NCI-H774 (cell line): ENCODE results near the gene TRIM29.

ENCODE experiments used
- DNase-seq: peaks from one replicate; lab custom pipeline; 2025; lab: John Stamatoyannopoulos, UW

The TRIM29 gene

DNA sequence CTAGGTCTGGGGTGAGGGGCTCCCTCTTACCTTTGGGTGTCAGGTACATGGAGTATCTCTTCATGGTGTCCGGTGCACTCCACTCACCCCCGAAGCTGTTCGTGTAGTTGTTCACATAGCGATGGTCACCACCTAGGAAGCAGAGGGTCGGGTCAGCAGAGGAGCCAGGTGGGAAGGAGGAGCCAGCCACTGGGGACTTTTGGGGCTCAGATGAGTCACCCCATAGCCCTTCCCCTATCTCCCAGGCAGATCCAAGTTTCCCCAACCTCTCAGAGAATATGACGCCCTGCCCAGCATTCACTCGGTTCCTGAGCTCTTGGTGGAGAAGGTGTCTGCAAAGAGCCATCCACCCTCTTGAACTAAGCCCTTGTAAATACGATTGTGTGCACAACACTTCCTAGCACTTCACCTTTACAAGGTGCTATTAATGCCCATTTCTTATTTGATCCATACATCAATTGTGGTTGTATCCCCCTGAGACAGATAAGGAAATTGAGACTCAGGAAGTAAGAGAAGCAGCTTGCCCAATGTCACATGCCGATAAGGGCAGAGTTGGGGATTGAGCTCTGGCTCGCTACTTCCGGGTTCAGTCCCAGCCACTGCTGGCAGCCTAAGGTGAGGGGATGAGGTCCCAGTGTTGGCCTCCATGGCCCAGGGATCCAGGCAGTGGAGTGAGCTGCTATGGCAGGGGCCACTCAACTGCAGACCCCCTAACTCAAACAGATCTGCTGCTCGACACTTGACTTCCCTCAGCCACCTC is 14.8 kb downstream of the TRIM29 start:
- no peak for DNase-seq

DNA sequence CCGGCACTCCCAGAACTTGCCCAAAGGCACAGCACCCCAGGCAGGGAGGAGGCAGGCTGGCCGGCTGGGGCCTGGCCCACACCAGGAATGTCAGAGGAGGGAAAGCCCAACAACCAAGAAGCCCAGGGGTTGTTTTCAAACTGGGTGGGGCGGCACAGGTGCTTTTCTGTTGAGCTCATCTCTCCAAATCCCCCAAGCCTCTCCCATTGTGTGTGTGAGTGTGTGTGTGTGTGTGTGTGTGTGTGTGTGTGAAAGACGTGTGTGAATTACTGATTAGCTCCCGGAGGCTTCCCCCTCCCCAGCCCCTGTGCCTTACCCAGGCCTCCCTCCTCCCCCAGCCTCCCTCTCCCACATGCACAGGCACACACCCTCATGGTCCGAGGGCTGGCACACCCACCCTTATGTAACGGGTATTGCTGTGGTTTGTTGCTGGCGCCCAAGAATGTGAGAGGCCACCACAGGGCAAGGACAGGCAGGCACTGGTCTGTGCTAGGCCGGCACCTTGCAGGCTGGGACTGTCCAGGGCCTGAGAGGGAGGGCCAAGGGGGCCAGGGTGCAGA is 15.9 kb downstream of the TRIM29 start:
- no peak for DNase-seq

DNA sequence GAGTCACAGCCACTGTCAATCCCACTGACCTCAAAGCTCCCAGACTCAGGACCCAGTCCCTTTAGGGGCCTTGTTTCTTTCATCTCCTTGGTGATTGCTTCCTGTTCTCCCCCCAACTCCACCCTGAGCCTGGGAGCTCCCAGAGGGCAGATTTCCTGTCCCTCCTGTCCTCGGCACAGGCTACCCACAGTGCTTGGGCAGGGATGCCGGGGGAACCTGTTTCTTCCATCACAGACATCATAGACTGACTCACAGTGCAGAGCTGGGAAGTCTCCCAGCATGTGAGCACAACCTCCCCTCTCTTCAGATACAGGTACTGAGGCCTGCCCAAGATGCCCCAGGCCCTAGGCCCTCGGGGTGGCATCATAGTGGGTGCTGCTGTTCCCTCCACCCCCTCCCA is 16.6 kb downstream of the TRIM29 start:
- DNase-seq, result no peak

DNA sequence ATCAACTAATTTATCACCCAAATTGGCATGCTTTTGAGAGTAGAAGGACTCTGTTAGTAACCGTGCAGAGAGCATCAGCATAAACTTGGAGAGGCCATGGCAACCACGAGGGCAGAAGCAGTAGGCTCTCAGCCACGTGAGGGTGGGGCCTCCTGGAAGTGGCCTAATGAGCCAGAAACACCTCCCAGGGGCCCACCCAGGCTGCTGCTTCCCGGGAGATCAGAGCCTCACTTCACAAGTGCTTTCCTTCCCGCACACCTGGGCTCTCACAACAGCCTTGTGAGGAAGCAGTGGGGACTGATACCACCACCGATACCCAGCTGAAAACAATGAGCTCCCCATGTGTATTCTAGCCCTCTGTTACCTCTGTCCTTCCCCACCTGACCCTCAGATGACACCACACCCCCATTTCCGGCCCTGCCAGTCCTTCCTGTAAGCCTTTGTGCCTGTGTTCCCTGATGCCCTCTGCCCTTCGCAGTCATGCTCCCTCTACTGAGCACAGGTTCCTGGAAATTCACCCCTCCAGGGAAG is 17.0 kb downstream of the TRIM29 start:
- no peak for DNase-seq

DNA sequence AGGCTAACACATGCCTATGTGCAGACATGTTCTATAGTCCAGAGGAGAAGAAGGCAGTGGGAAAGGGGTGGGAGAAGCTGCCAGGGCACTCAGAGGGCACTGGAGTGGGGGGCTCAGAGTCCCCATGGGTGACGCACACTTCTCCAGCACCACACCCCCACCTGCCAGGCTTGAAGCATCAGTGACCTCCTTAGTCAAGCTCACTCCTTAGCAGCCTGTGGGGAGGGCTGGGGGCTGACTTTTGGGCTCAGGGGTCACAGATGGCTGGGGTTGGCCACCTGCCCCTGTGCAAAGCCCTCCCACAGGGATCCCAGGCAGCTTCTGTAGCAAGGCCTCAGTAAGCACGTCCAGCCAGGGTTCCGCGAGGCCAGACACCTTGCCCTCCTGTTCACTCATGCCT is 18.8 kb downstream of the TRIM29 start:
- DNase-seq, result no peak

DNA sequence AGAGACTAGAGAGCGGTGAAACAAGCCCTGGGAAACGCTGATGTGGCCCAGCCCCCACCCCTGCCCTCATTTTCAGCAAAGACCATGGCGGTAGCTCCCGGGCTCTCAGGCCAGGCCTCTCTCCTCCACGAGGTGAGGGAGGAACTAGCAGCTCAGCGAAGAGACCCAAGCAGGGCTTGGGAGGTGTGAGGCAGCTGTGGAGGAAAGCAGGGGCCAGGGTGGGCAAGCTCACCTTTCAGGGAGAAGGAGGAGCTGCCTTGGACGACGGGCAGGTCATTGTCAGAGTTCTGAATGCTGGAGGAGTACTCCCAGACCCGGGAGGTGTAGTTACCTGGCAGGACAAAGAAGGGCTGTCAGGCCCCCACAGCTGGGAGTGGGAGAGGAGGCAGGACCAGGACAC is 19.9 kb downstream of the TRIM29 start:
- no peak for DNase-seq

DNA sequence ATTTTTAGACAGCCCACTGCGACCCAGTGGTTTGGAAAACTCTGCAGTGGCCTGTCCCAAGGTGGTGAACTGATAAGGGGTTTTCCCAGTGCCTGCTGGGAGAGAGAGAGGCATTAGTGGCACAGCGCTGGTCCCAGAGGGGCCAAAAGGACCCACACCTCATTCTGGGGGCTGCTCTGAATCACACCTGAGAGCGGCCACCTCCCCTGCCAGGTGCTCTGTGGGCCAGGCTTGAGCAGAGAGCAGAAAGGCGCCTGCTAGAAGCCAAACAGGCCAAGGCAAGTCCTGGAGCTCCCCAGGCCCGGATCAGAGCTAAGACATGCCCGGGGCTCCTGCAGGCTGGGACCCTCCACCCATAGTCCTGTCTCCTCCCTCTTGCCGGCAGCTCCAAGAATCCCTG is 20.9 kb downstream of the TRIM29 start:
- DNase-seq, result no peak

DNA sequence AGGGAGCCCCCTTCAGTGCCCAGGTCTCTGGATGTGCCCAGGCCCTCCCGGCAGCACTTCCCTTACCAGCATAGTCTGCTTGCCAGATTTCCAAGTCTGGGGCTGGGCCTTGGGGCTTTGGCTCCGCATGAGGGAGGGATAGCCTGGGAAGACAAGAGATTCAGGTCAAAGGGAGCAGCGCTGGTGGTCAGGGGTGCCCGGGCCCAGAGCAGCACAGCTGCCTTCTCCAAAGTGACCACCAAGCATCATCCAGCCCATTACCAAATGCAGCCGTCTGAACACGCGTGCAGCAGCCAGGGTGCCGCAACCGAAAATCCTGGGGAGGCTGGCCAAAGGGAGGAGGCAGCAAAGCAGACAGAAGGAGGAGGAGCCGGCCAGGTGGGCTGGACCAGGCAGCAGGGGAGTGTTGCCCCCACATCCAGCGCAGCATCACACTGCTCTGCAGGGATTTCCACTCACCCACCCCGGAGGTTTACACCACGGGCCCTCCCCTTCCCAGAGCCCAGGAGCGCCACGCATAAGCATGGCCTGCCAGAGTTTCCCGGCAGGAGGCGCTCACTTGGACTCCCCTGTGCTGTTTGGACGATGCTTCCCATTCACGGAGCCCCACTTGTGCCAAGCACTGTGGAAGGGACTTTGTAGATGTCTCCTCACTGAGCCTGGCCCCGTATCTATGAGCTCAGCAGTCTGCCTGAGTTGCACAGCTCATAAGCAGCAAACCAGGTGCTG is 22.5 kb downstream of the TRIM29 start:
- DNase-seq, result no peak

DNA sequence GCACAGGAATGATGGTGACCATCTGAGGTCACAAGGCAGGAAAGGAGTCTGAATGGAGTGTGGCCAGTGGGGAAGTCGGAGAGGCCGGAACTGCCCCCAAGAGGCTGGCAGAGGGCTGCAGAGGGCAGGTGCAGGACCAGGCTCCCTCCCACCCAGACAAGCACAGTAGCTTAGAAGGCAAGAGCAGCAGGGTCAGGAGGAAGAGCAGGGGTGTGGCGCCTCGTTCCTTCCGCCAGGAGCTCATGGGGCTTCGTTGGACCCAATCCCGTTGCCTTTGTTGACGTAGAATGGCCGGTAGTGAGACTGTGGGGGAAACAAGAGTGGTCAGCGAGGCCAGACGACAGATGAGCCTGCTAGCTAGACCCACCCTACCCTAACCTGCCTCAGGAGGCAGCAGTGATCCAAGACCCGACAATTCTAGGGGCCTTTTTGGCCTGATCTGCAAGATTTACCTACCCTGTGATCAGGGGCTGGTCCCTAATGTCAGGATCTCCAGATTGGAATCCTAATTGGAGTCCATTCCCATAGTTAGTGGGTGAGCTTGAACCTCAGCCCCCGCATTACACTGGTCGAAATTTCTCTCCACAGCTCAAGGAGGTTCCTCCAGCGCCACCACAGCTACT is 25.6 kb downstream of the TRIM29 start:
- DNase-seq, result no peak

DNA sequence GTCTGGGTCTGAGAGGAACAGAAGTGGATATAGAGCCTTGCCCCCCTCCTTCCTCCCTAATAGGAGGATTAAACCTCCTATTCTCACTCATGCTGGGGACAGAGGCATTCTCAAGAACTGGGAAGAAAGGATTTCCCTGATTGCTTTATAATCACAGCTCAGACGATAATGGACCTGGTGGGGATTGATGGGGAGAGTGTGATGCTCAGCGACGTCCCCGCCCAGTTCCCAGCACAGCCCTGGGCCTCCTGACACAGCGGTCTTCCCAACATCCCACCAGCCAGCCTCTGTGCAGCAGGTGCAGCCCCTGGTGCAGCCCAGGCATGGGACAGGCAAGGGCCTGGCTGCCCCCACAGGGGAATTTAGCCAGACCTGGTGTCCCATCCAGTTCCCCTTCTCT is 28.4 kb downstream of the TRIM29 start:
- DNase-seq, result no peak

DNA sequence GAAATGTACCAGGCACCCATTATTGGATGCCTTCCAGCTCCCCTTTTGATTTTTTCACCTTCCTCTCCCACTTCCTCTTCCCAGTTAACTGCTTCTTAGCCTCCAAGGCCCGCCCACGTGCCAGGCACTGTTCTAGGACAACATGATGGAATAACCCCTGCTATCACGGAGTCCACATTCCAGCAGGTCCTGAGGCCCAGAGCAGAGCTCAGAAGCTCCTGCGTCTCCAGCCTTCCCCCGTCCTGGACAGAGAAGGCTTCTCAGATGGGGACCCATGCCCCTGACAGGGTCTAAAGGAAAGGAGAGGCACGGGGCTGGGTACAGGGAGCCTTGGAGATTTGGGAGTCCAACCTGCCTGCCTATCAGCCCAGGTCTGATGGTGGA is 29.1 kb downstream of the TRIM29 start:
- DNase-seq, result no peak

DNA sequence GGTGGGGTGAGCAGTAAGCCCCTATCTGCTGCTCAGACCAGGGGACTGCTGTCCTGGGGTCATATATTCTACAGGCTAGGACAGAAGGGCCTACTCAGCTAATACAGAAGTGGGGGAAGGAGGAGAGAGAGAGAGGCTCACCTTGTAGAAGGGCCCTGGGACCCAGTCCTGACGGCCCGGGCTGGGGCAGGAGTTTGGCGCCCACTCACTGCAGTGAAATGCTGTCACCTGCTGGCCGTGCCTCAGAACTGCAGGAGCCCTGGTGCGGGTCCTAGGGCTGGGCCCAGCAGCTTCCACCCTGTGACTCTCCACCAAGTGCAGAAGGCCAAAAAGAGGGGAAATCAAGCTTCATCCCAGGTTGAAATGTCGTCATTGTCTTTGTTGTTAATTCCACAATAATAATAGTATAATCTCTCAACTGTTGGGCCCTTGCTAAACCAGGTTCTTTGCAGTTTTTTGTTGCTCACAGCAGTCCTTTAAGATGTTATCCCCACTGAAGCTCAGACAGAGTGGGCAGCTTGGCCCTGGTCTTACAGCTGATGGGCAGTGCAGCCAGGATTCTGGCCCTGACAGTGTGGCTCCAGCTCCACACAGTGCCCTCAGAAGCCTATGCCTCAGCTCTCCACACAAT is 29.6 kb downstream of the TRIM29 start:
- DNase-seq, result peak; percentile 61

DNA sequence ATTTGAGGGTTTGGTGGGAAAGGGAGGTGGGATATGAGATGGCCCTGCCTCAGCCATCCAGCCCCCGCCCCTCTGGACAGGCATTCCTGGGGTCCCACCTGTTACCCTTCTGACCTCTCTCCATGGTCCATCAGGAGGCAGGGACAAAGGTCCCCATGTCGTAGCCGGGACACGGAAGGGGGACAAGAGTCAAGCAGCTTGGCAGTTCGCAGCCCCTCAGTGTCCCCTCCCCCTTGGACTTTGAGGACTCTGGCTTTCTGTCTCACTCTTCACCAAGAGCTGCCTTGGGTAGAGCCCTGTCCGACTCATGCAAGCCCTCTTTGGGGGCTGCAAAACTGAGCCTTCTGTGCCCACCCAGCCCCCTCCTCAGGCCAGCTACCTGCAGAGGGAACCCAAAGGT is 30.2 kb downstream of the TRIM29 start:
- DNase-seq, result no peak

DNA sequence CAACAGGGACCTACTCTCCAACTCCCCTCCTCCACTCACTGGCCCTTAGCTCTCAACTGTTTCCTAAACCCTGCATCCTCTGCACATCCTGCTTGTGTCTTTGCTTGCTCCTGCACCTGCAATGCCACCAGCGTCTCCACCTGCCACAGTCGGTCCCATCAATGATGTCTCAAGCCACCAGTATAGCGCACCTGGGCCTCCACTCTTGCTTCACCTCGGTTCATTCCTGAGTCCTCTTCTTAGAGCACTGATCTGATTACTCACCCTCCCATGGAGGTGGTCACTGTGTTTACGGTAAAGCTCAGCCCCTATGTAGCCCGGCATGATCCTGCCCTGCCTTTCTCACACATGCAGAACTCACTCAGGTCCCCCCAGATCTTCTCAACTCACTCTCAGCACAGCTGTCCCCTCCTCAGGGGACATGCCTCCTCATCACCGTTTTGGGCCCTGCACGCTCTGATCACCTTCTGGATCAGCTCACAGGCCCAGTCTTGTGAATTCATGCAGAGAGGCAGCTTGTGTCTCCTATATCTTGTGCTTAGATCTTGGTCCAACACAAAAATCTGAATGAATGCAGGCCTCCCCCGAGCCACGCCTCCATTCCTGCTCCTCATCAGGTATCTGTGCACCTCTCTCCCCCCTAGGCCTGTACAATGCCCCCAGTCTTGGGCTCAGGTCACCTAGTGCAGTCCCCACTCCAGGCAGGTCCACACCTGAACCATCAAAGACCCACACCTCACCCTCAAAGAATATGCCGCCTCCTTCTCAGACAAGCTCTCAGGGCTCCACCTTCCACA is 31.4 kb downstream of the TRIM29 start:
- no peak for DNase-seq

DNA sequence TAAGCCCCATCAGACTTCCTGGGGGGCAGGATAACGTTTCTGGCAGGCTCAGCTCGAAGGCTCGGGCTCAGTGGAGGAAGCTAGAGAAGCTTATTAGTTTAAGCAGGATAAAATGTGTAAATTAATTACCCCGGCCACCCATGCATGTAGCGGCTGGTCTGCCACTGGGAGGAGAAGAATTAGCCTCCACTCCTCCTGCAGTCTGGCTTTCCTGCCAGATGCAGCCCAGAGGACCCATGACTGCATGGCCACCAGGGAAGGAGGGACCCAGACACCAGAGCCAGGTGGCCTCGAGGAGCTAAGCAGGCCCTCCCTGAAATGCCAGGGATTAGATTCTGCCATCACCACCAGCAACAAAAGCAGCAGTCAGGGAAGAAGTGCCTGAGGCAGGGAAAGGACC is 32.3 kb downstream of the TRIM29 start:
- no peak for DNase-seq

DNA sequence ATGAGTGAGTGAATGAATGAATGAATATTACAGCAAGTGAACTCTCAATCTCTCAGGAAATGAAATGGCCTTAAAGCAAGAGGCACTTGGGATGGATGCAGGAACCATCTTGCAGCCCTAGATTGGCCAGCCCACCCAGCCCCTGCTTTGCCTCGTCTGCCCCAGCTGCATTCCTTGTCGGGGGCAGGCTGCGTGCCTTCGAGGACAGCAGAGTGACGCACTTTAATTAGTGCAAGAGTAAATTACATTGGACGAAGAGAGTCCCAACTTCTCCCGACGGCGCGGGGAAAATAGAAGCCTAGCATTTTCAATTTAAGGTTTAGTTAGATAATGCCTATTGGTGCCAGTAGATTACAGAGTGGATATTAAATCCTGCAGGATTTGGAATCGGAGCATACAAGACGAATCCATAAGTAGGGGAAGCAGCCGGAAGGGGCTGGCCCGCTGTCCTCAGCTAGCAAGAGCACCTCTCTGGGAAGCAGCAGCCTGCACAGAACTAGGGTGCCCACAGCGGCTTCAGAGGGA is 33.8 kb downstream of the TRIM29 start:
- DNase-seq, result no peak

DNA sequence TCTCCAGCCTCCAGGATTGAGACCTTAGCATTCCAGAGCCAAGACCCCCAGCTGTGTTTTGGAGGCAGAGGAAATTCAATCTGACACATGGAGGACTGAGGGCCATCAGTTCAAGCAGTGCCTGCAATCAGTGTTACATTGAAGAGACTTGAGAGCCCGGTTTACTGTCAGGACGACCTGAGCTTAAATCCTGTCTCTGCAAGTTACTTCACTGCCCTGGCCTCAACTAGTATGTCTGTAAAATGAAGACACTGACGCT is 35.1 kb downstream of the TRIM29 start:
- DNase-seq, result no peak

DNA sequence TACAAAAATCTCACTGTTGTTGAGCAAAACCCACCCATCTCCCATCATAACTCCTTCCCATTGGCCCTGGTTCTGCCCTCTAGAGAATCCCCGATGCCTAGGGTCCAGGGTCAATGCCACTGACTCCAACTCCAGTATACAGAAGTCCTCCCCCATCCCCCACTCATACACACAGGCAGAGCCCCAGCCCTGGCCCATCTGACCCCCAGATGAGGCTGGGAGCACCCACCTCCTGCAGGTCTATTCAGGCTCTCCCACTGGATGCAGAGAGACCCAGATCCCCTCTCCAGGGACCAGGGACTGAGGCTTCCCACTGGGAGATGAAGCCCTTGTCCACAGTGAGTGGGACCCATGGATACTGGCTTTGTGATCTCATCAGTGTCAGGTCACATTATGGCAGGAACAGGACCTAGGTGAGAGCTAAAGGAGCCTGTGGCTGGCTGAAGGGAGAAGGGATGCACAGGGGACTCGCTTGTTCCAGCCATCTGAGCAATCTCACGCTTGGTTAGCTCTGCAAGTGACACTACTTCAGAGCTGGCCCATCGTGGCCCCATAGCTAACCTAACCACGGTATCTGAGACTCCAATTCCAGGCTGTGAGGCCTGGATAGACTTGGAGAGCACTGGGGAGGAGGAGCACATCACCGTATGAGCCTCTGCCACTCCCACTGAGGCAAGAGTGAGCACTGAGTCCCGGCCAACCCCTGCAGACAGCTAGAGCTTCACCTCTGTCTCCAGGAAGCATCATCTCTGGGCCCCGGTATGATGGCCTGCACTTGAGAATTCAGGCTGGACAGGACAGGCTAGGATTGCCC is 35.7 kb downstream of the TRIM29 start:
- no peak for DNase-seq

DNA sequence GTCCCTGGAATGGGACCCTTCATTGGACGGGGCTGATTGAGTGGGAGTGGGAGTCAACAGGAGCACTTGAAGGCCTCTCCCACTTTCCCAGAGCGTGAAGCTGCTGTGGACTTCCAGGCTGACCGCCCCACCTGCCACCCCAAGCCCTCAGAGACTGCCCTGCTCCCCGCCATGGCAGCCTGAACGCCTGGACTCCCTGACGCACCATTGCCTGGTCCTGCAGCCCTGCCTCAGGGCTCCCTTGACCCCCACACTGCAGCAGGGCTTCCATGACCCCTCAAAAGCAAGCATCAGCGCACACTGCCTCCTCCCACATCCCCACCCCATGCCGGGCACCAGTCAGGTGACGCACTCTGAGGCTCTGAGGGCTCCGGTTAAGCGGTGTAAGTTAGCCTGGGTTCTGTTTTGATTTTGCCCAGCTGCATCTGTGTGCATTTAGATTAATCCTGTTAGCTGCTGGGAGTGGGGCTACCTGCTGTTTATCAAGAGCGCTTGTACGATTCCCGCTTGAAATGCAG is 39.4 kb downstream of the TRIM29 start:
- no peak for DNase-seq

DNA sequence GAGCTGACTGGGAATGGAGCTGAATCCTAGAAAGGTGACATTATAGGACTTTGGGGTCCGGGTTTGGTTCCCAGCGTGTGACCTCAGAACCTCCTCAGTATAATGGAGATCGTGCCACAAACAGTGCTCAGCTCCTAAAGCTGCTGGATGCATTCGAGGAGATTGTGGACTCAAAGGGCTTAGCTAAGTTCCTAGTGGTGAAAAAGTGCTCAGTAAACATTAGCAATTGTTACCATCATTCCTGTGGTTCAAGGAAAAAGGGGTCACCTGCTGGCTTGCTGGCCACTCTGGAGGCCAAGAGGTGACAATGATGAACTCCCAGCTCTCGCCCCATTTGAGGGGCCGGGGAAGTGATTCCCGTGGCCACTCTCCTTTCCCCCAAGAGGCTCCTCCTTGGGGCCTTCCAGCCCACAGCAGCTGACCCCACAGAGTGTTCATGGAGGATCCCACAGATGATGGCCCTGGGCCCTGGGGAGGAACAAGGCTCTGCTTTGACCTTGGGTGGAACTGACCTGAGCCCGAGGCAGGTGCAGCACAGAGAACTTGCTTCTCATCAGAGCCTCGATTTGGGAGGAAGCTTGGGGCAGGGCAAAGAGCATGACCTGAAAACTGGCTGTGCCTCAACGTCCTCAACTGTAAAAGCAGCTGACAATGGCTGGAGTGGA is 40.1 kb downstream of the TRIM29 start:
- no peak for DNase-seq
